ENCODE data around the gene PPDPF. TPM values are rescaled to one million over a fixed set of nuclear protein-coding genes. Genes with fewer than 3 reads are reported as not detected.
A peak's percentile ranks its signal among the peaks of the same experiment; 100 is the strongest.

PPDPF gene
- polyA plus RNA-seq, 1 donor from 2014 or later, result 95.1 TPM

DNA sequence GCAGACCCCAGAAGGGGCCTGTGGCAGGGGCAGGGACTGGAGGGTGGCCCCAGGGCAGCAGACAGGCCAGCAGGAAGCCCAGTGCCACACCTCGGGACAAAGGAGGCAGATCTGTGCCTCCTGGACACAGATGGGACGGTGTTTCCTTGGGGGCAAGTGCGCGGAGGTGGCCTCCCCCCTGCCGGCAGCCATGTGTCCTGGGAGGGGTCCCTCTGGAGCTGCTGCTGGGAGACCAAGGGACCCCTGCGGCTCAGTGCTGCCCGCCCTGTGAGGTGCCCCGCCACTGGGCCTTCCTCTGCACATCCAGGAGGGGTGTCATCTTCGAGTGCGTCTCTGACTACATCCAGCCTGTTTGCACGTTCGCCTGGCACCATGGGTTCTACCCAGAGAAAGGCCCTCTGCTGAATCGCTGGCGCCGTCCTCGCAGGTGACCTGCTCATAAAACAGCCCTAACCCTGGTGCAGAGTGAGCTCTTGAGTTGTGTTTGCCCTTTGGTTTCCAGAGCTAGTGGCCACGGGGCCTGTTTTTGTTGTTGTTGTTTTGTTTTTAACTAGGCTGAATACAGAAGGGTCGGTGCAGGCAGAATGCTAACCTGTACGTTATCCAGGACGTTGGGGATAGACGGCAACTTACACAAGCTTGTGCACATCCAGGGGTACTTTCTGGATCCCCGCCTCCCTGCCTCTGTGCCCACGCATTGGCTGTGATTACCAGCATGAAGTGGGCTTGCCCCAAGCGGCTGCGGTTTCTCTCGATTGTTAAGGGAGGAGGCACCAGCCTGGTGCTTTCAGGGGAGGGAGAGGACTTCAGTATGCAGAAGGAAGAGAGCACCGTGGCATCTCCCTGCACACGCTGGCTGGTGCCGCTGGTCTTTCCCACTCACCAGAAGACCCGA lies 46.8 kb upstream of the PPDPF start:
- Histone ChIP-seq H3K27ac (ENCODE audit: low read length) (no peak overlapping the region), H2AFZ (ENCODE audit: low read depth, low read length) (no peak overlapping the region), H3K9me2 (ENCODE audit: insufficient read depth, low read length) (no peaks in the 10 kb centered on the region), H3K79me2 (replicated peaks; ENCODE audit: insufficient read depth, low read length) (peaks cover 34% of the 10 kb centered on the region), H4K20me1 (ENCODE audit: insufficient read depth) (no peaks in the 10 kb centered on the region), H3K4me3 (ENCODE audit: low read length) (no peak overlapping the region), H3K4me2 (ENCODE audit: low read length) (no peak overlapping the region), H3K36me3 (ENCODE audit: insufficient read depth, low read length) (no peaks in the 10 kb centered on the region), H3K27me3 (ENCODE audit: insufficient read depth, low read depth, low read length) (peaks cover 8% of the 10 kb centered on the region), H3K9ac (ENCODE audit: low read length) (no peak overlapping the region), H3F3A (ENCODE audit: insufficient read depth, low read length, poor library complexity, severe bottlenecking) (no peaks in the 10 kb centered on the region), H3K9me3 (ENCODE audit: low read length) (no peaks in the 10 kb centered on the region)
- no peak for TF ChIP-seq SMC3 (conservative IDR thresholded peaks at IDR 0.05; ENCODE audit: poor library complexity)
- TF ChIP-seq EZH2 (IDR thresholded peaks at IDR 0.05; ENCODE audit: borderline replicate concordance, insufficient read depth, low read length, poor library complexity, severe bottlenecking), result no peak
- TF ChIP-seq POLR2AphosphoS5 (IDR thresholded peaks at IDR 0.05), result no peak
- no peak for TF ChIP-seq EP300 (conservative IDR thresholded peaks at IDR 0.05; ENCODE audit: poor library complexity, severe bottlenecking)
- no peak for TF ChIP-seq TAF1 (IDR thresholded peaks at IDR 0.05; ENCODE audit: low read depth)
- TF ChIP-seq, protein P1, sequence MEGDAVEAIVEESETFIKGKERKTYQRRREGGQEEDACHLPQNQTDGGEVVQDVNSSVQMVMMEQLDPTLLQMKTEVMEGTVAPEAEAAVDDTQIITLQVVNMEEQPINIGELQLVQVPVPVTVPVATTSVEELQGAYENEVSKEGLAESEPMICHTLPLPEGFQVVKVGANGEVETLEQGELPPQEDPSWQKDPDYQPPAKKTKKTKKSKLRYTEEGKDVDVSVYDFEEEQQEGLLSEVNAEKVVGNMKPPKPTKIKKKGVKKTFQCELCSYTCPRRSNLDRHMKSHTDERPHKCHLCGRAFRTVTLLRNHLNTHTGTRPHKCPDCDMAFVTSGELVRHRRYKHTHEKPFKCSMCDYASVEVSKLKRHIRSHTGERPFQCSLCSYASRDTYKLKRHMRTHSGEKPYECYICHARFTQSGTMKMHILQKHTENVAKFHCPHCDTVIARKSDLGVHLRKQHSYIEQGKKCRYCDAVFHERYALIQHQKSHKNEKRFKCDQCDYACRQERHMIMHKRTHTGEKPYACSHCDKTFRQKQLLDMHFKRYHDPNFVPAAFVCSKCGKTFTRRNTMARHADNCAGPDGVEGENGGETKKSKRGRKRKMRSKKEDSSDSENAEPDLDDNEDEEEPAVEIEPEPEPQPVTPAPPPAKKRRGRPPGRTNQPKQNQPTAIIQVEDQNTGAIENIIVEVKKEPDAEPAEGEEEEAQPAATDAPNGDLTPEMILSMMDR (IDR thresholded peaks at IDR 0.05; ENCODE audit: poor library complexity, severe bottlenecking), result no peak
- no peak for TF ChIP-seq RAD21 (conservative IDR thresholded peaks at IDR 0.05)
- TF ChIP-seq, protein P2, sequence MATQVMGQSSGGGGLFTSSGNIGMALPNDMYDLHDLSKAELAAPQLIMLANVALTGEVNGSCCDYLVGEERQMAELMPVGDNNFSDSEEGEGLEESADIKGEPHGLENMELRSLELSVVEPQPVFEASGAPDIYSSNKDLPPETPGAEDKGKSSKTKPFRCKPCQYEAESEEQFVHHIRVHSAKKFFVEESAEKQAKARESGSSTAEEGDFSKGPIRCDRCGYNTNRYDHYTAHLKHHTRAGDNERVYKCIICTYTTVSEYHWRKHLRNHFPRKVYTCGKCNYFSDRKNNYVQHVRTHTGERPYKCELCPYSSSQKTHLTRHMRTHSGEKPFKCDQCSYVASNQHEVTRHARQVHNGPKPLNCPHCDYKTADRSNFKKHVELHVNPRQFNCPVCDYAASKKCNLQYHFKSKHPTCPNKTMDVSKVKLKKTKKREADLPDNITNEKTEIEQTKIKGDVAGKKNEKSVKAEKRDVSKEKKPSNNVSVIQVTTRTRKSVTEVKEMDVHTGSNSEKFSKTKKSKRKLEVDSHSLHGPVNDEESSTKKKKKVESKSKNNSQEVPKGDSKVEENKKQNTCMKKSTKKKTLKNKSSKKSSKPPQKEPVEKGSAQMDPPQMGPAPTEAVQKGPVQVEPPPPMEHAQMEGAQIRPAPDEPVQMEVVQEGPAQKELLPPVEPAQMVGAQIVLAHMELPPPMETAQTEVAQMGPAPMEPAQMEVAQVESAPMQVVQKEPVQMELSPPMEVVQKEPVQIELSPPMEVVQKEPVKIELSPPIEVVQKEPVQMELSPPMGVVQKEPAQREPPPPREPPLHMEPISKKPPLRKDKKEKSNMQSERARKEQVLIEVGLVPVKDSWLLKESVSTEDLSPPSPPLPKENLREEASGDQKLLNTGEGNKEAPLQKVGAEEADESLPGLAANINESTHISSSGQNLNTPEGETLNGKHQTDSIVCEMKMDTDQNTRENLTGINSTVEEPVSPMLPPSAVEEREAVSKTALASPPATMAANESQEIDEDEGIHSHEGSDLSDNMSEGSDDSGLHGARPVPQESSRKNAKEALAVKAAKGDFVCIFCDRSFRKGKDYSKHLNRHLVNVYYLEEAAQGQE (IDR thresholded peaks at IDR 0.05; ENCODE audit: borderline replicate concordance), result no peak
- no peak for TF ChIP-seq MXI1 (conservative IDR thresholded peaks at IDR 0.05; ENCODE audit: poor library complexity, severe bottlenecking)

DNA sequence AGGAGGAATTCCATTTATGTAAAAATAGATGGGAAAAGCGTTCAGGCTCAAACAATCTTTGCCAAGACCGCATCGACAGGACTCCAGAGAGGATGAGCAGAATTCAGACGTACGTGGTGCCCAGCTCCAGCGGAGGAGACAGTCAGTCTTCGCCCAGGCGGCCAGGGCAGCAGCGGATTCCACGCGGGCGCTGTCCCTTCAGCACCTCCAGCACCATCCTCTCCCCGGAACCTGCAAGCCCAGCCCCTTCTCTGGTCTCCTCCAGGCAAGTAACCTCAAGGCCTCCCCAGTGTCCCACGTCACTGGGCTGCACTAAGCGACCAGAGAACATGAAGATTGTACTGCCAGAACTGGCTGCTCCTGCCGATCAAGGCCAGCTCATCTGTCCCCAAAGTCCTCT lies 45.4 kb upstream of the PPDPF start:
- Histone ChIP-seq H3K4me2 (ENCODE audit: low read length) (no peak overlapping the region), H3K9ac (ENCODE audit: low read length) (no peak overlapping the region), H2AFZ (ENCODE audit: low read depth, low read length) (no peak overlapping the region), H3K27me3 (ENCODE audit: insufficient read depth, low read depth, low read length) (peaks cover 8% of the 10 kb centered on the region), H3K79me2 (replicated peaks; ENCODE audit: insufficient read depth, low read length) (peaks cover 20% of the 10 kb centered on the region), H3K9me2 (ENCODE audit: insufficient read depth, low read length) (no peaks in the 10 kb centered on the region), H3K27ac (ENCODE audit: low read length) (no peak overlapping the region), H3F3A (ENCODE audit: insufficient read depth, low read length, poor library complexity, severe bottlenecking) (no peaks in the 10 kb centered on the region), H3K4me3 (ENCODE audit: low read length) (no peak overlapping the region), H3K36me3 (ENCODE audit: insufficient read depth, low read length) (no peaks in the 10 kb centered on the region), H4K20me1 (ENCODE audit: insufficient read depth) (no peaks in the 10 kb centered on the region), H3K9me3 (ENCODE audit: low read length) (no peaks in the 10 kb centered on the region)
- TF ChIP-seq POLR2AphosphoS5 (IDR thresholded peaks at IDR 0.05) (peak; percentile 10), EP300 (conservative IDR thresholded peaks at IDR 0.05; ENCODE audit: poor library complexity, severe bottlenecking) (no peak)
